ENCODE data around the gene STAT5A. TPM values are rescaled to one million over a fixed set of nuclear protein-coding genes. Genes with fewer than 3 reads are reported as not detected.

Gene STAT5A
- total RNA-seq, 2 donors from 2014 or later: 65.5 to 69.8 TPM

- Histone ChIP-seq H3K9me3 (no peaks in the 10 kb centered on the region), H3K27ac (peak overlapping the region; percentile 66 to 83), H3K4me1 (ENCODE audit: control insufficient read depth in 1 of 2, low read depth in 2 of 2) (peaks cover 12 to 26% of the 10 kb centered on the region in 2 donors), H3K27me3 (replicated peaks; ENCODE audit: insufficient read depth) (no peaks in the 10 kb centered on the region), H3K4me3 (no peak overlapping the region), H3K36me3 (peaks cover 44% of the 10 kb centered on the region)
- DNase-seq (ENCODE audit: low spot score): peak; percentile 72
- TF ChIP-seq CTCF (IDR thresholded peaks at IDR 0.05): no peak
- no peak for ATAC-seq (ENCODE audit: insufficient number of reproducible peaks, low FRiP score, low read depth)
Observed at GRCh38 chr17:42311240-42312034, 23.1 kb downstream of the STAT5A start.

- H3K36me3 ChIP-seq: peaks cover 44% of the 10 kb centered on the region
- no peak for DNase-seq (ENCODE audit: low spot score)
- peak overlapping the region; percentile 66 to 83 for H3K27ac ChIP-seq
- peak overlapping the region; percentile 58 for H3K4me3 ChIP-seq
- H3K9me3 ChIP-seq: no peaks in the 10 kb centered on the region
- ATAC-seq (ENCODE audit: insufficient number of reproducible peaks, low FRiP score, low read depth): peak; percentile 36
- H3K4me1 ChIP-seq (ENCODE audit: control insufficient read depth in 1 of 2, low read depth in 2 of 2): peaks cover 12 to 26% of the 10 kb centered on the region in 2 donors
- no peaks in the 10 kb centered on the region for H3K27me3 ChIP-seq (replicated peaks; ENCODE audit: insufficient read depth)
- no peak for TF ChIP-seq CTCF (IDR thresholded peaks at IDR 0.05)
Observed at GRCh38 chr17:42312035-42312284, 23.7 kb downstream of the STAT5A start.

GRCh38 chr17:42312285-42313130 lies 24.2 kb downstream of the STAT5A start:
- no peak for DNase-seq (ENCODE audit: low spot score)
- H3K9me3 ChIP-seq: no peaks in the 10 kb centered on the region
- H3K4me3 ChIP-seq: peak overlapping the region; percentile 58
- H3K36me3 ChIP-seq: peaks cover 47% of the 10 kb centered on the region
- H3K27me3 ChIP-seq (replicated peaks; ENCODE audit: insufficient read depth): no peaks in the 10 kb centered on the region
- peaks cover 12 to 26% of the 10 kb centered on the region in 2 donors for H3K4me1 ChIP-seq (ENCODE audit: control insufficient read depth in 1 of 2, low read depth in 2 of 2)
- peak; percentile 65 for TF ChIP-seq CTCF (IDR thresholded peaks at IDR 0.05)
- ATAC-seq (ENCODE audit: insufficient number of reproducible peaks, low FRiP score, low read depth): no peak
- H3K27ac ChIP-seq: peak overlapping the region; percentile 66 to 83

GRCh38 chr17:42313389-42313772 lies 25.1 kb downstream of the STAT5A start:
- Histone ChIP-seq H3K9me3 (no peaks in the 10 kb centered on the region), H3K4me3 (no peak overlapping the region), H3K27ac (no peak overlapping the region), H3K4me1 (ENCODE audit: control insufficient read depth in 1 of 2, low read depth in 2 of 2) (peaks cover 12 to 26% of the 10 kb centered on the region in 2 donors), H3K27me3 (replicated peaks; ENCODE audit: insufficient read depth) (no peaks in the 10 kb centered on the region), H3K36me3 (peaks cover 42% of the 10 kb centered on the region)
- DNase-seq (ENCODE audit: low spot score) (no peak), ATAC-seq (ENCODE audit: insufficient number of reproducible peaks, low FRiP score, low read depth) (no peak)
- TF ChIP-seq CTCF (IDR thresholded peaks at IDR 0.05): no peak

GRCh38 chr17:42313773-42314566 lies 25.7 kb downstream of the STAT5A start:
- Histone ChIP-seq H3K4me3 (no peak overlapping the region), H3K36me3 (peaks cover 44% of the 10 kb centered on the region), H3K9me3 (no peaks in the 10 kb centered on the region), H3K27ac (no peak overlapping the region), H3K27me3 (replicated peaks; ENCODE audit: insufficient read depth) (no peaks in the 10 kb centered on the region), H3K4me1 (ENCODE audit: control insufficient read depth in 1 of 2, low read depth in 2 of 2) (peaks cover 12 to 26% of the 10 kb centered on the region in 2 donors)
- TF ChIP-seq CTCF (IDR thresholded peaks at IDR 0.05): no peak
- DNase-seq (ENCODE audit: low spot score) (no peak), ATAC-seq (ENCODE audit: insufficient number of reproducible peaks, low FRiP score, low read depth) (no peak)

Data from thoracic aorta (tissue), 2 donors.